IMR-90 (cell line): Measurements from ENCODE around the gene ARHGEF38. TPM values are rescaled to one million over a fixed set of nuclear protein-coding genes. Genes with fewer than 3 reads are reported as not detected.

ENCODE experiments used
- ATAC-seq: fragments of 200-7000 bp; cut with Tn5 transposase; 2 replicates; pipeline ENCODE4 v1.9.1; 2020; ENCODE audit warnings: low read depth, mild to moderate bottlenecking, moderate library complexity
- BruUV-seq: library from RNA; stranded (reverse); fragments of 400-500 nt; replicated peaks from 2 replicates; lab custom pipeline; 2021; lab: Mats Ljungman, UMichigan
- CTCF ChIA-PET: fragments of 300-600 bp; formaldehyde crosslinking; extraction: SDS; loops from one replicate; lab custom pipeline; 2021; ENCODE audit warnings: antibody characterized with exemption; lab: Yijun Ruan, JAX
- POLR2A ChIA-PET: fragments of 300-600 bp; sonication (Branson Sonifier 250); formaldehyde crosslinking; loops from one replicate; lab custom pipeline; 2022; ENCODE audit warnings: antibody characterized with exemption; ENCODE audit not compliant: unreplicated experiment; lab: Charles Lee
- DNase-seq: peaks from one replicate; pipeline ENCODE4 v3.0.0; 2013
- H2AFZ ChIP-seq: replicated peaks from 2 replicates; pipeline ENCODE3; 2013; ENCODE audit warnings: low read length, mild to moderate bottlenecking; ENCODE audit not compliant: poor library complexity
- H2AK5ac ChIP-seq: 2 replicates; pipeline ENCODE4 v1.6.1; 2013; ENCODE audit warnings: low read depth, low read length, inconsistent platforms
- H2AK9ac ChIP-seq: replicated peaks from 2 replicates; pipeline ENCODE3; 2013; ENCODE audit warnings: mild to moderate bottlenecking, low read depth, low read length, moderate library complexity; ENCODE audit not compliant: poor library complexity
- H2BK120ac ChIP-seq: 2 replicates; pipeline ENCODE4 v1.6.1; 2013; ENCODE audit warnings: low read depth, low read length, inconsistent platforms
- H2BK15ac ChIP-seq: 3 replicates; pipeline ENCODE4 v1.6.1; 2013; ENCODE audit warnings: low read depth, low read length, inconsistent platforms
- H2BK20ac ChIP-seq: 2 replicates; pipeline ENCODE4 v1.6.1; 2013; ENCODE audit warnings: low read depth, mild to moderate bottlenecking, inconsistent platforms, low read length, moderate library complexity
- H2BK5ac ChIP-seq: 2 replicates; pipeline ENCODE4 v1.6.1; 2013; ENCODE audit warnings: mild to moderate bottlenecking, low read depth, low read length, inconsistent platforms; ENCODE audit not compliant: poor library complexity, severe bottlenecking
- H3K14ac ChIP-seq: replicated peaks from 2 replicates; pipeline ENCODE4 v1.6.1; 2013; ENCODE audit warnings: low read depth, low read length, inconsistent platforms
- H3K18ac ChIP-seq: 2 replicates; pipeline ENCODE4 v1.6.1; 2013; ENCODE audit warnings: low read depth, low read length, control low read depth
- H3K23ac ChIP-seq: 2 replicates; pipeline ENCODE4 v1.6.1; 2013; ENCODE audit warnings: low read depth, low read length, inconsistent platforms
- H3K27ac ChIP-seq: 2 replicates; pipeline ENCODE4 v1.5.1; 2013; ENCODE audit warnings: mild to moderate bottlenecking, control low read depth, low read length; ENCODE audit not compliant: insufficient read depth
- H3K27me3 ChIP-seq: 2 replicates; pipeline ENCODE4 v1.6.1; 2013; ENCODE audit warnings: low read length; ENCODE audit not compliant: control insufficient read depth, insufficient read depth
- H3K36me3 ChIP-seq: 2 replicates; pipeline ENCODE4 v1.6.1; 2013; ENCODE audit warnings: low read length, mixed read lengths; ENCODE audit not compliant: control insufficient read depth, insufficient read depth
- H3K4ac ChIP-seq: 2 replicates; pipeline ENCODE4 v1.6.1; 2013; ENCODE audit warnings: low read depth, low read length, inconsistent platforms
- H3K4me1 ChIP-seq: 2 replicates; pipeline ENCODE4 v1.6.1; 2013; ENCODE audit warnings: low read length, mixed read lengths; ENCODE audit not compliant: control insufficient read depth, insufficient read depth
- H3K4me2 ChIP-seq: 2 replicates; pipeline ENCODE4 v1.6.1; 2013; ENCODE audit warnings: low read depth, mild to moderate bottlenecking, control low read depth, low read length, moderate library complexity
- H3K4me3 ChIP-seq: 2 replicates; pipeline ENCODE4 v1.5.1; 2013; ENCODE audit warnings: low read depth, mild to moderate bottlenecking, control low read depth, low read length, moderate library complexity; ENCODE audit not compliant: insufficient read depth
- H3K56ac ChIP-seq: 2 replicates; pipeline ENCODE4 v1.6.1; 2013; ENCODE audit warnings: low read length, inconsistent platforms; ENCODE audit not compliant: insufficient read depth; ENCODE audit errors: extremely low read depth
- H3K79me1 ChIP-seq, 2 experiments: 2 replicates each; pipeline ENCODE4 v1.6.1; 2013; ENCODE audit warnings: low read length in 2 of 2, inconsistent platforms in 1 of 2, low read depth in 1 of 2
- H3K9ac ChIP-seq: 2 replicates; pipeline ENCODE4 v1.6.1; 2013; ENCODE audit warnings: low read depth, low read length, control low read depth
- H3K9me1 ChIP-seq: 2 replicates; pipeline ENCODE4 v1.6.1; 2013; ENCODE audit warnings: low read length, inconsistent platforms; ENCODE audit not compliant: insufficient read depth
- H3K9me3 ChIP-seq: 2 replicates; pipeline ENCODE4 v1.6.1; 2013; ENCODE audit warnings: low read length; ENCODE audit not compliant: control insufficient read depth, insufficient read depth
- H4K20me1 ChIP-seq: 2 replicates; pipeline ENCODE4 v1.6.1; 2013; ENCODE audit warnings: low read length, inconsistent platforms; ENCODE audit not compliant: insufficient read depth
- H4K5ac ChIP-seq: 2 replicates; pipeline ENCODE4 v1.6.1; 2013; ENCODE audit warnings: mild to moderate bottlenecking, low read depth, low read length, control low read depth
- H4K8ac ChIP-seq, 2 experiments: 2 replicates each; pipeline ENCODE4 v1.6.1; 2013; ENCODE audit warnings: low read depth in 2 of 2, low read length in 2 of 2, control low read depth in 1 of 2, inconsistent platforms in 1 of 2
- H4K91ac ChIP-seq: 2 replicates; pipeline ENCODE4 v1.6.1; 2013; ENCODE audit warnings: low read depth, low read length, inconsistent platforms; ENCODE audit not compliant: insufficient read depth
- CHD1 ChIP-seq: IDR thresholded peaks from 2 replicates; pipeline ENCODE4 v1.6.1; 2012; ENCODE audit warnings: low read depth, low read length, improper control_type of control experiment
- MXI1 ChIP-seq: IDR thresholded peaks from 2 replicates; pipeline ENCODE4 v1.6.1; 2012; ENCODE audit warnings: low read depth, mild to moderate bottlenecking, low read length, moderate library complexity, borderline replicate concordance
- NFE2L2 ChIP-seq: fragments of 150-350 bp; IDR thresholded peaks from 2 replicates; pipeline ENCODE4 v1.6.1; 2016; ENCODE audit warnings: low read depth, mild to moderate bottlenecking, low read length
- RAD21 ChIP-seq: IDR thresholded peaks from 2 replicates; pipeline ENCODE4 v1.6.1; 2012; ENCODE audit warnings: low read length, improper control_type of control experiment
- RCOR1 ChIP-seq: IDR thresholded peaks from 2 replicates; pipeline ENCODE4 v1.6.1; 2012; ENCODE audit warnings: mild to moderate bottlenecking, low read length, improper control_type of control experiment; ENCODE audit not compliant: insufficient replicate concordance
- SMC3 ChIP-seq: fragments of 150-350 bp; IDR thresholded peaks from 2 replicates; pipeline ENCODE4 v1.6.1; 2016; ENCODE audit warnings: low read depth, mild to moderate bottlenecking, antibody characterized with exemption, low read length, moderate library complexity
- WGBS, 2 experiments: methylation state at CpG; one replicate each; pipeline versions ENCODE4 v1.1.5 to v1.1.7; 2013; ENCODE audit warnings: missing lambda C conversion rate in 2 of 2; ENCODE audit not compliant: insufficient read length in 1 of 2; ENCODE audit errors: extremely low coverage in 2 of 2; 5-methylcytosine and 5-hydroxymethylcytosine counted together
- dilution Hi-C: fragments of 300-500 bp; cut with HindIII; formaldehyde crosslinking; loops from one replicate; pipeline ENCODE4 v1.14.3; 2018; ENCODE audit warnings: low sequenced_read_pairs; ENCODE audit not compliant: unreplicated experiment
- in situ Hi-C: fragments of 300-500 bp; cut with MboI; formaldehyde crosslinking; loops from 3 replicates; pipeline ENCODE4 v1.14.3; 2019; ENCODE audit warnings: low sequenced_read_pairs, inconsistent platforms, mixed read lengths
- intact Hi-C: fragments of 100-400 bp; cut with micrococcal nuclease; formaldehyde crosslinking; loops from 2 replicates; pipeline ENCODE4 v1.10.0; 2022
- polyA plus RNA-seq, 3 experiments: library from polyadenylated mRNA; depleted of rRNA; stranded (reverse); fragments of >200 nt; gene quantifications; 2 replicates each; pipeline ENCODE4 v1.2.3, GENCODE V29; 2012; ENCODE audit warnings: low replicate concordance in 1 of 3
- total RNA-seq: library from RNA; depleted of rRNA; stranded (reverse); fragments of >200 nt; gene quantifications from 2 replicates; pipeline ENCODE4 v1.2.3, GENCODE V29; 2012
- TF ChIP-seq, protein P1 (sequence below): fragments of 150-350 bp; IDR thresholded peaks from 2 replicates; pipeline ENCODE4 v1.6.1; 2017; ENCODE audit warnings: mild to moderate bottlenecking, antibody characterized with exemption, low read length, low read depth
- TF ChIP-seq, protein P2 (sequence below): conservative IDR thresholded peaks from 2 replicates; pipeline ENCODE4 v1.5.1; 2012; ENCODE audit warnings: mild to moderate bottlenecking, low read depth, low read length, improper control_type of control experiment
- TF ChIP-seq, protein P3 (sequence below): fragments of 150-350 bp; IDR thresholded peaks from 2 replicates; pipeline ENCODE4 v1.6.1; 2016; ENCODE audit warnings: low read depth, mild to moderate bottlenecking, low read length, moderate library complexity, borderline replicate concordance

ARHGEF38 gene
- total and polyA plus RNA-seq, 2 of the 4 experiments (the other 2 are of a cell fraction), result not detected

DNA sequence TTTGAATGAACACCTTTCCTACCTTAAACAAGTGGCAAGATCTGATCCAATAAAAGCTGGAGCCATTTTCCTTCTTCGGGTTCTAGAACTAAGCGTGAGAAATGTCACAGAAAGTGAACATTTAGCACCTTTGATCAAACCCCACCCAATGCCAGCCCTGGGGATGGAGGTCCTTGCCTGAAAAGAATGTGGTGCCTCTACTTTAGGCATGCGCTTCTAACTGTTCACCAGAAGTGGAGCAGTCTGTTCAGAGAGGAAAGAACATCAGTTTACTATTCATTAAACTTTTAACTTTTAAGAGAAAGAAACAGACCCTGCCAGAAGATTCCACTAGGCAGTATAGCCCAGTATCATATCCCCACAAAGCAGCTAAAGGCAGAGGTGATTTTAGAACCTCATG is 80.2 kb downstream of the ARHGEF38 start:
- ATAC-seq (no peak), DNase-seq (no peak)
- H3K4me1 ChIP-seq, result no peaks in the 10 kb centered on the region
- H4K5ac ChIP-seq, result no peak overlapping the region
- no peaks in the 10 kb centered on the region for H4K20me1 ChIP-seq
- no peak overlapping the region for H3K14ac ChIP-seq
- TF ChIP-seq NFE2L2 (no peak), RCOR1 (no peak), CHD1 (no peak), MXI1 (no peak), RAD21 (no peak), SMC3 (no peak)
- TF ChIP-seq, protein P1, sequence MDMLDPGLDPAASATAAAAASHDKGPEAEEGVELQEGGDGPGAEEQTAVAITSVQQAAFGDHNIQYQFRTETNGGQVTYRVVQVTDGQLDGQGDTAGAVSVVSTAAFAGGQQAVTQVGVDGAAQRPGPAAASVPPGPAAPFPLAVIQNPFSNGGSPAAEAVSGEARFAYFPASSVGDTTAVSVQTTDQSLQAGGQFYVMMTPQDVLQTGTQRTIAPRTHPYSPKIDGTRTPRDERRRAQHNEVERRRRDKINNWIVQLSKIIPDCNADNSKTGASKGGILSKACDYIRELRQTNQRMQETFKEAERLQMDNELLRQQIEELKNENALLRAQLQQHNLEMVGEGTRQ, result no peak
- TF ChIP-seq, protein P2, sequence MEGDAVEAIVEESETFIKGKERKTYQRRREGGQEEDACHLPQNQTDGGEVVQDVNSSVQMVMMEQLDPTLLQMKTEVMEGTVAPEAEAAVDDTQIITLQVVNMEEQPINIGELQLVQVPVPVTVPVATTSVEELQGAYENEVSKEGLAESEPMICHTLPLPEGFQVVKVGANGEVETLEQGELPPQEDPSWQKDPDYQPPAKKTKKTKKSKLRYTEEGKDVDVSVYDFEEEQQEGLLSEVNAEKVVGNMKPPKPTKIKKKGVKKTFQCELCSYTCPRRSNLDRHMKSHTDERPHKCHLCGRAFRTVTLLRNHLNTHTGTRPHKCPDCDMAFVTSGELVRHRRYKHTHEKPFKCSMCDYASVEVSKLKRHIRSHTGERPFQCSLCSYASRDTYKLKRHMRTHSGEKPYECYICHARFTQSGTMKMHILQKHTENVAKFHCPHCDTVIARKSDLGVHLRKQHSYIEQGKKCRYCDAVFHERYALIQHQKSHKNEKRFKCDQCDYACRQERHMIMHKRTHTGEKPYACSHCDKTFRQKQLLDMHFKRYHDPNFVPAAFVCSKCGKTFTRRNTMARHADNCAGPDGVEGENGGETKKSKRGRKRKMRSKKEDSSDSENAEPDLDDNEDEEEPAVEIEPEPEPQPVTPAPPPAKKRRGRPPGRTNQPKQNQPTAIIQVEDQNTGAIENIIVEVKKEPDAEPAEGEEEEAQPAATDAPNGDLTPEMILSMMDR, result no peak
- TF ChIP-seq, protein P3, sequence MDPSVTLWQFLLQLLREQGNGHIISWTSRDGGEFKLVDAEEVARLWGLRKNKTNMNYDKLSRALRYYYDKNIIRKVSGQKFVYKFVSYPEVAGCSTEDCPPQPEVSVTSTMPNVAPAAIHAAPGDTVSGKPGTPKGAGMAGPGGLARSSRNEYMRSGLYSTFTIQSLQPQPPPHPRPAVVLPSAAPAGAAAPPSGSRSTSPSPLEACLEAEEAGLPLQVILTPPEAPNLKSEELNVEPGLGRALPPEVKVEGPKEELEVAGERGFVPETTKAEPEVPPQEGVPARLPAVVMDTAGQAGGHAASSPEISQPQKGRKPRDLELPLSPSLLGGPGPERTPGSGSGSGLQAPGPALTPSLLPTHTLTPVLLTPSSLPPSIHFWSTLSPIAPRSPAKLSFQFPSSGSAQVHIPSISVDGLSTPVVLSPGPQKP, result no peak
- WGBS, 2 experiments, result no CpG with 5 or more reads among the region's 3 CpGs
- no peak overlapping the region for H2AFZ ChIP-seq
- H3K4me3 ChIP-seq, result no peak overlapping the region
- H3K23ac ChIP-seq, result no peak overlapping the region
- H2BK20ac ChIP-seq, result no peak overlapping the region
- no peak overlapping the region for H2AK5ac ChIP-seq
- H3K56ac ChIP-seq, result no peak overlapping the region
- H4K8ac ChIP-seq, result no peak overlapping the region
- H4K91ac ChIP-seq, result no peak overlapping the region
- no peak overlapping the region for H3K18ac ChIP-seq
- no peak overlapping the region for H2BK5ac ChIP-seq
- no peak overlapping the region for H2BK15ac ChIP-seq
- H3K27me3 ChIP-seq, result no peaks in the 10 kb centered on the region
- no peaks in the 10 kb centered on the region for H3K79me1 ChIP-seq
- no peak overlapping the region for H3K9ac ChIP-seq
- no peaks in the 10 kb centered on the region for H3K9me3 ChIP-seq
- CTCF ChIA-PET, result no interaction called here
- H2AK9ac ChIP-seq, result no peak overlapping the region
- no TSS peak for BruUV-seq
- in situ Hi-C loops, result no loop called here
- no peaks in the 10 kb centered on the region for H3K9me1 ChIP-seq
- H3K4me2 ChIP-seq, result no peak overlapping the region
- H2BK120ac ChIP-seq, result no peak overlapping the region
- POLR2A ChIA-PET, result no interaction called here
- intact Hi-C loops, result no loop called here
- no peaks in the 10 kb centered on the region for H3K36me3 ChIP-seq
- dilution Hi-C loops, result no loop called here
- no peak overlapping the region for H3K27ac ChIP-seq
- no peak overlapping the region for H3K4ac ChIP-seq
